Measurements from ENCODE around the gene KRTAP5-6. TPM values are rescaled to one million over a fixed set of nuclear protein-coding genes. Genes with fewer than 3 reads are reported as not detected.

The KRTAP5-6 gene
- polyA plus RNA-seq, 2 donors, result not detected

DNA sequence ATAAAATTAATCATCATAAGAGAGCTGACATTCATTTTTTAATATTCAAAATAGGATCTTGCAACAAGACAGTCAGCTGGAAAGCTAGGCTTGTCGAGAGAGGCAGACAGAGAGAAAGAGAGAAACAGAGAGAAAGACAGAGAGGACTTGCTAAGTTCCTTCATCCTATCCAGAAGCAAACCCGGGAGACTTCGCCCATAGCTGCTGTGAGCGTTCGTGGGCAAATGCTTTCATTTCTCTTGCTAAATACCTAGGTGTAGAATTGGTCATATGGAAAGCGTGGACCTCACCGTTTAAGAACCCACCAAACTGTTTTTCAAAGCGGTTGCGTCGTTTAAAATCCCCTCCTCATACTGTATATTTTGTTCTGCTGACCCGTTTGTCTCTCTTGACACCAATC, 25.3 kb upstream of the KRTAP5-6 start:
- Histone ChIP-seq H3K4me1 (ENCODE audit: control insufficient read depth in 2 of 2, insufficient read depth in 2 of 2, low read length in 1 of 2) (no peaks in the 10 kb centered on the region), H3K27ac (ENCODE audit: low read depth in 2 of 2, low read length in 1 of 2) (no peak overlapping the region), H3K4me3 (ENCODE audit: low read depth in 1 of 2, low read length in 2 of 2) (no peak overlapping the region), H3K36me3 (ENCODE audit: control insufficient read depth in 2 of 2, insufficient read depth in 2 of 2, low read length in 1 of 2) (no peaks in the 10 kb centered on the region), H3K27me3 (ENCODE audit: control insufficient read depth in 1 of 2, insufficient read depth in 2 of 2, low read length in 2 of 2) (peaks cover 0 to 2% of the 10 kb centered on the region in 2 donors), H3K9me3 (ENCODE audit: control insufficient read depth in 2 of 2, insufficient read depth in 1 of 2, low read depth in 1 of 2, low read length in 1 of 2) (peaks cover 4 to 7% of the 10 kb centered on the region in 2 donors)
- WGBS, 2 donors, result 70% methylated on average over 11 of the region's 11 CpGs

DNA sequence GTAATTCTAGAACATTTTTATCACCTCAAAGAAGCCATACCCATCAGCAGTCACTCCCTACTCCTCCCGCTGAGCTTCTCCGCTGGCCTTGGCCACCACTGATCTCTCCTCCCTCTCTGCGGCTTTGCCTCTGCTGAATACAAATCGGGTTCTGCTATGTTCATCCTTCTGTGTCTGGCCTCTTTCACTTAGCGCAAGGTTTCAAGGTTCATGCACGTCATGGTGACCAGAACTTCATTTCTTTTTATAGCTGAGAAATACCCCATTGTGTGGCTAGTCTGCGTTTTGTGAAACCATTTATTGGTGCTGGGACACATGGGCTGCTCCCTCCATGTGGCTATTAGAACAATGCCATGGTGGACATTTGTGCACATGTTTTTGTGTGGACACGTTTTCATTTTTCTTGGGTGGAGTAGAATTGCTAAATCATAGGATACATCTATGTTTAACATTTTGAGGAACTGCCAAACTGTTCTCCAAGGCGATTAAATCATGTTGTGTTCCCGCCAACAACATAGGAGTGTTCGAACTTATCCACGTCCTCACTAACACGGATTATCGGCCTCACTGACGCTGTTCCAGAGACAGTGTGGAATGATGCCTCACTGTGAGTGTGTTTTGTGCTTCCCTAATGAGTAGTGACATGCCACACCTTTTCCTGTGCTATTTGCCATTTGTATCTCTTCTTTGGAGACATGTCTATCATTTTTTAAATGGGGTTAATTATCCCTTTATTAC, 24.2 kb upstream of the KRTAP5-6 start:
- H3K27me3 ChIP-seq (ENCODE audit: control insufficient read depth in 1 of 2, insufficient read depth in 2 of 2, low read length in 2 of 2), result peaks cover 0 to 2% of the 10 kb centered on the region in 2 donors
- WGBS, 2 donors, result 65 to 68% methylated on average over 15 of the region's 15 CpGs
- H3K36me3 ChIP-seq (ENCODE audit: control insufficient read depth in 2 of 2, insufficient read depth in 2 of 2, low read length in 1 of 2), result no peaks in the 10 kb centered on the region

DNA sequence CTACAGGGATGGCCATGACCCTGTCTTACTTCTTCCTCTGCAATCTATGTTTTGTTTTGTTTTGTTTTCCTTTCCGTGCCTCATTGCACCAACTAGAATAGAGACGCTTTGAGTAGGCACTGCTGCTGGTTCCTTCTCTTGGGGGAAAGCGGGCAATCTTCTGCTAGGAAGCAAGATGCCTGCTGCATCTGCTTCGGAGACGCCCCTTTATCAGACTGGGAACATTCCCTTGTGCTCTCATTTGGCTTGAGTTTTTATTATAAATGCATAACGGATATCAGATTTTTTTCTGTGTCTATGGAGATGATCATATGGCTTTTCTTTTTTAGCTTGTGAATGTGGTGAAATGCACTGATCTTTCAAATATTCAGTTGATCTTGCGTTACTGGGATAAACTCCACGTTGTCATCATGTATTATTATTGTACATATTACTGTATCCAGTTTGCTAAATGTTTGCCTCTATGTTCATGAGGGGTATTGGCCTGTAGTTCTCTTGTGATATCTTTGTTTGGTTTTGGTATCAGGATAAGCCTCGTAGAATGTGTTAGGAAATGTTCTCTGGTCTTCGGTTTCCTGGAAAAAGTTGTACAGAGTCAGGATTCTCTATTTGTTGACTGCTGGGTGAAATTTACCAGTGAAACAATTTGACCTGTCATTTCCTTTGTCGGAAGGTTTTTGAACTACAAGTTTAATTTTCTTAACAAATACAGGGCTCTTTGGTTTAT, 23.4 kb upstream of the KRTAP5-6 start:
- Histone ChIP-seq H3K4me1 (ENCODE audit: control insufficient read depth in 2 of 2, insufficient read depth in 2 of 2, low read length in 1 of 2) (no peaks in the 10 kb centered on the region), H3K36me3 (ENCODE audit: control insufficient read depth in 2 of 2, insufficient read depth in 2 of 2, low read length in 1 of 2) (no peaks in the 10 kb centered on the region), H3K9me3 (ENCODE audit: control insufficient read depth in 2 of 2, insufficient read depth in 1 of 2, low read depth in 1 of 2, low read length in 1 of 2) (peaks cover 4 to 7% of the 10 kb centered on the region in 2 donors), H3K4me3 (ENCODE audit: low read depth in 1 of 2, low read length in 2 of 2) (no peak overlapping the region), H3K27me3 (ENCODE audit: control insufficient read depth in 1 of 2, insufficient read depth in 2 of 2, low read length in 2 of 2) (peaks cover 0 to 2% of the 10 kb centered on the region in 2 donors), H3K27ac (ENCODE audit: low read depth in 2 of 2, low read length in 1 of 2) (no peak overlapping the region)
- WGBS, 2 donors, result 51 to 59% methylated on average over 11 of the region's 11 CpGs

More for the DNA sequence above, 24.2 kb upstream of the KRTAP5-6 start:
- H3K9me3 ChIP-seq (ENCODE audit: control insufficient read depth in 2 of 2, insufficient read depth in 1 of 2, low read depth in 1 of 2, low read length in 1 of 2), result peaks cover 4 to 7% of the 10 kb centered on the region in 2 donors
- H3K4me1 ChIP-seq (ENCODE audit: control insufficient read depth in 2 of 2, insufficient read depth in 2 of 2, low read length in 1 of 2), result no peaks in the 10 kb centered on the region
- H3K27ac ChIP-seq (ENCODE audit: low read depth in 2 of 2, low read length in 1 of 2), result no peak overlapping the region
- no peak overlapping the region for H3K4me3 ChIP-seq (ENCODE audit: low read depth in 1 of 2, low read length in 2 of 2)

- Histone ChIP-seq H3K4me1 (ENCODE audit: control insufficient read depth in 2 of 2, insufficient read depth in 2 of 2, low read length in 1 of 2) (no peaks in the 10 kb centered on the region), H3K27ac (ENCODE audit: low read depth in 2 of 2, low read length in 1 of 2) (no peak overlapping the region), H3K9me3 (ENCODE audit: control insufficient read depth in 2 of 2, insufficient read depth in 1 of 2, low read depth in 1 of 2, low read length in 1 of 2) (peaks cover 4 to 7% of the 10 kb centered on the region in 2 donors), H3K36me3 (ENCODE audit: control insufficient read depth in 2 of 2, insufficient read depth in 2 of 2, low read length in 1 of 2) (no peaks in the 10 kb centered on the region), H3K27me3 (ENCODE audit: control insufficient read depth in 1 of 2, insufficient read depth in 2 of 2, low read length in 2 of 2) (peaks cover 0 to 2% of the 10 kb centered on the region in 2 donors), H3K4me3 (ENCODE audit: low read depth in 1 of 2, low read length in 2 of 2) (no peak overlapping the region)
- WGBS, 2 donors, result 53 to 56% methylated on average over 21 of the region's 21 CpGs
These were observed 22.5 kb upstream of the KRTAP5-6 start for GRCh38 chr11:1674173-1675131.

- Histone ChIP-seq H3K4me3 (ENCODE audit: low read depth in 1 of 2, low read length in 2 of 2) (no peak overlapping the region), H3K4me1 (ENCODE audit: control insufficient read depth in 2 of 2, insufficient read depth in 2 of 2, low read length in 1 of 2) (no peaks in the 10 kb centered on the region), H3K27me3 (ENCODE audit: control insufficient read depth in 1 of 2, insufficient read depth in 2 of 2, low read length in 2 of 2) (peaks cover 0 to 2% of the 10 kb centered on the region in 2 donors), H3K36me3 (ENCODE audit: control insufficient read depth in 2 of 2, insufficient read depth in 2 of 2, low read length in 1 of 2) (no peaks in the 10 kb centered on the region), H3K9me3 (ENCODE audit: control insufficient read depth in 2 of 2, insufficient read depth in 1 of 2, low read depth in 1 of 2, low read length in 1 of 2) (peaks cover under 1 to 3% of the 10 kb centered on the region in 2 donors), H3K27ac (ENCODE audit: low read depth in 2 of 2, low read length in 1 of 2) (no peak overlapping the region)
- 63 to 73% methylated on average over 11 of the region's 11 CpGs for WGBS, 2 donors
These were observed 21.3 kb upstream of the KRTAP5-6 start for GRCh38 chr11:1675536-1676228.

- 60 to 70% methylated on average over 7 of the region's 7 CpGs for WGBS, 2 donors
- no peaks in the 10 kb centered on the region for H3K36me3 ChIP-seq (ENCODE audit: control insufficient read depth in 2 of 2, insufficient read depth in 2 of 2, low read length in 1 of 2)
- H3K27me3 ChIP-seq (ENCODE audit: control insufficient read depth in 1 of 2, insufficient read depth in 2 of 2, low read length in 2 of 2), result peaks cover 0 to 2% of the 10 kb centered on the region in 2 donors
- no peaks in the 10 kb centered on the region for H3K4me1 ChIP-seq (ENCODE audit: control insufficient read depth in 2 of 2, insufficient read depth in 2 of 2, low read length in 1 of 2)
- H3K4me3 ChIP-seq (ENCODE audit: low read depth in 1 of 2, low read length in 2 of 2), result no peak overlapping the region
- no peaks in the 10 kb centered on the region for H3K9me3 ChIP-seq (ENCODE audit: control insufficient read depth in 2 of 2, insufficient read depth in 1 of 2, low read depth in 1 of 2, low read length in 1 of 2)
- H3K27ac ChIP-seq (ENCODE audit: low read depth in 2 of 2, low read length in 1 of 2), result no peak overlapping the region
These were observed 20.7 kb upstream of the KRTAP5-6 start for GRCh38 chr11:1676229-1676740.

GRCh38 chr11:1679881-1680280, 17.1 kb upstream of the KRTAP5-6 start:
- no peak overlapping the region for H3K27ac ChIP-seq (ENCODE audit: low read depth in 2 of 2, low read length in 1 of 2)
- no peaks in the 10 kb centered on the region for H3K27me3 ChIP-seq (ENCODE audit: control insufficient read depth in 1 of 2, insufficient read depth in 2 of 2, low read length in 2 of 2)
- no peak overlapping the region for H3K4me3 ChIP-seq (ENCODE audit: low read depth in 1 of 2, low read length in 2 of 2)
- no peaks in the 10 kb centered on the region for H3K36me3 ChIP-seq (ENCODE audit: control insufficient read depth in 2 of 2, insufficient read depth in 2 of 2, low read length in 1 of 2)
- H3K4me1 ChIP-seq (ENCODE audit: control insufficient read depth in 2 of 2, insufficient read depth in 2 of 2, low read length in 1 of 2), result no peaks in the 10 kb centered on the region
- 79 to 84% methylated on average over 10 of the region's 10 CpGs for WGBS, 2 donors
- no peaks in the 10 kb centered on the region for H3K9me3 ChIP-seq (ENCODE audit: control insufficient read depth in 2 of 2, insufficient read depth in 1 of 2, low read depth in 1 of 2, low read length in 1 of 2)

- H3K36me3 ChIP-seq (ENCODE audit: control insufficient read depth in 2 of 2, insufficient read depth in 2 of 2, low read length in 1 of 2), result no peaks in the 10 kb centered on the region
- 57 to 66% methylated on average over 15 of the region's 15 CpGs for WGBS, 2 donors
- no peak overlapping the region for H3K4me3 ChIP-seq (ENCODE audit: low read depth in 1 of 2, low read length in 2 of 2)
- H3K27ac ChIP-seq (ENCODE audit: low read depth in 2 of 2, low read length in 1 of 2), result no peak overlapping the region
- H3K27me3 ChIP-seq (ENCODE audit: control insufficient read depth in 1 of 2, insufficient read depth in 2 of 2, low read length in 2 of 2), result no peaks in the 10 kb centered on the region
- H3K4me1 ChIP-seq (ENCODE audit: control insufficient read depth in 2 of 2, insufficient read depth in 2 of 2, low read length in 1 of 2), result no peaks in the 10 kb centered on the region
- H3K9me3 ChIP-seq (ENCODE audit: control insufficient read depth in 2 of 2, insufficient read depth in 1 of 2, low read depth in 1 of 2, low read length in 1 of 2), result no peaks in the 10 kb centered on the region
These were observed 14.6 kb upstream of the KRTAP5-6 start for GRCh38 chr11:1682225-1682905.
